Gastrocnemius medialis (tissue), 4 donors: ENCODE results near the gene GSTA5.

Experiments
- POLR2A ChIP-seq, 2 donors: fragments of 450-650 bp; IDR thresholded peaks; one replicate each; pipeline ENCODE4 v1.6.1; 2017; ENCODE audit warnings: antibody characterized with exemption in 2 of 2, mild to moderate bottlenecking in 2 of 2, moderate library complexity in 2 of 2
- TF ChIP-seq, protein P1 (sequence below), 5 experiments: fragments of 450-650 bp in 3 of 5; fragments of 200-600 bp in 2 of 5; sonication (generic) in 2 of 5; IDR thresholded peaks in 4 of 5; conservative IDR thresholded peaks in 1 of 5; 1 replicate in 4 of 5; 2 replicates in 1 of 5; pipeline ENCODE4 v1.5.1; 2016 to 2019; ENCODE audit warnings: antibody characterized with exemption in 5 of 5, mild to moderate bottlenecking in 3 of 5, moderate library complexity in 3 of 5

DNA sequence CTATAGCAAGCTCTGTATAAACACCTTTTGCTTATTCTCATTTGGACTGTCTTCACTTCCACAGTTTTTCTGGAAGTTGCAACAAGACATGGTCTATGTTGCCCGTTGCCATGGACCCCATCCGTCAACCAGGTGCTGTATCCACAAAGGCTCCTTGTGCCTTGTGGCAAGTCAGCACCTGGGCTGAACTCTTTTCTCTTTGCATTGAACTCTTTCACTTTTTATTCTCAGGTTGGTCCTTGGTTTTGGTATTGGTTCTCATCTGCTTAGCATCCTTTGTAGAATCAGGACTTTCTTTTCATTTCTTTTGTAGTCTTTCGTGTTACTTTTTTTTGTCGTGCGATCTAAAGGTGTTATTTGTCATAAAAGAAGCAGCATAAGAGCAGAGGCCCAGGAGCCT, 32.0 kb downstream of the GSTA5 start:
- TF ChIP-seq, protein P1, sequence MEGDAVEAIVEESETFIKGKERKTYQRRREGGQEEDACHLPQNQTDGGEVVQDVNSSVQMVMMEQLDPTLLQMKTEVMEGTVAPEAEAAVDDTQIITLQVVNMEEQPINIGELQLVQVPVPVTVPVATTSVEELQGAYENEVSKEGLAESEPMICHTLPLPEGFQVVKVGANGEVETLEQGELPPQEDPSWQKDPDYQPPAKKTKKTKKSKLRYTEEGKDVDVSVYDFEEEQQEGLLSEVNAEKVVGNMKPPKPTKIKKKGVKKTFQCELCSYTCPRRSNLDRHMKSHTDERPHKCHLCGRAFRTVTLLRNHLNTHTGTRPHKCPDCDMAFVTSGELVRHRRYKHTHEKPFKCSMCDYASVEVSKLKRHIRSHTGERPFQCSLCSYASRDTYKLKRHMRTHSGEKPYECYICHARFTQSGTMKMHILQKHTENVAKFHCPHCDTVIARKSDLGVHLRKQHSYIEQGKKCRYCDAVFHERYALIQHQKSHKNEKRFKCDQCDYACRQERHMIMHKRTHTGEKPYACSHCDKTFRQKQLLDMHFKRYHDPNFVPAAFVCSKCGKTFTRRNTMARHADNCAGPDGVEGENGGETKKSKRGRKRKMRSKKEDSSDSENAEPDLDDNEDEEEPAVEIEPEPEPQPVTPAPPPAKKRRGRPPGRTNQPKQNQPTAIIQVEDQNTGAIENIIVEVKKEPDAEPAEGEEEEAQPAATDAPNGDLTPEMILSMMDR (IDR thresholded peaks at IDR 0.05 in 4 of 5, conservative IDR thresholded peaks at IDR 0.05 in 1 of 5) = no peak
- no peak for TF ChIP-seq POLR2A (IDR thresholded peaks at IDR 0.05)
